GM12872 (cell line): ENCODE data around the gene GNB2.

ENCODE experiments used
- CTCF ChIP-seq: IDR thresholded peaks from 3 replicates; pipeline ENCODE4 v1.5.1; 2011; ENCODE audit warnings: low read depth, mild to moderate bottlenecking, low read length, moderate library complexity; ENCODE audit not compliant: insufficient read depth

The GNB2 gene

GRCh38 chr7:100720279-100720670 is 46.7 kb downstream of the GNB2 start, which contains the start of gene EPO:
Gene EPO, plus strand, starts transcription at chr7:100720468. Its CDS starts 513 bp downstream, at chr7:100720981.
- TF ChIP-seq CTCF, result no peak

DNA sequence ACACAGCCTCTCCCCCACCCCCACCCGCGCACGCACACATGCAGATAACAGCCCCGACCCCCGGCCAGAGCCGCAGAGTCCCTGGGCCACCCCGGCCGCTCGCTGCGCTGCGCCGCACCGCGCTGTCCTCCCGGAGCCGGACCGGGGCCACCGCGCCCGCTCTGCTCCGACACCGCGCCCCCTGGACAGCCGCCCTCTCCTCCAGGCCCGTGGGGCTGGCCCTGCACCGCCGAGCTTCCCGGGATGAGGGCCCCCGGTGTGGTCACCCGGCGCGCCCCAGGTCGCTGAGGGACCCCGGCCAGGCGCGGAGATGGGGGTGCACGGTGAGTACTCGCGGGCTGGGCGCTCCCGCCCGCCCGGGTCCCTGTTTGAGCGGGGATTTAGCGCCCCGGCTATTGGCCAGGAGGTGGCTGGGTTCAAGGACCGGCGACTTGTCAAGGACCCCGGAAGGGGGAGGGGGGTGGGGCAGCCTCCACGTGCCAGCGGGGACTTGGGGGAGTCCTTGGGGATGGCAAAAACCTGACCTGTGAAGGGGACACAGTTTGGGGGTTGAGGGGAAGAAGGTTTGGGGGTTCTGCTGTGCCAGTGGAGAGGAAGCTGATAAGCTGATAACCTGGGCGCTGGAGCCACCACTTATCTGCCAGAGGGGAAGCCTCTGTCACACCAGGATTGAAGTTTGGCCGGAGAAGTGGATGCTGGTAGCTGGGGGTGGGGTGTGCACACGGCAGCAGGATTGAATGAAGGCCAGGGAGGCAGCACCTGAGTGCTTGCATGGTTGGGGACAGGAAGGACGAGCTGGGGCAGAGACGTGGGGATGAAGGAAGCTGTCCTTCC is 47.3 kb downstream of the GNB2 start:
- TF ChIP-seq CTCF, result no peak

DNA sequence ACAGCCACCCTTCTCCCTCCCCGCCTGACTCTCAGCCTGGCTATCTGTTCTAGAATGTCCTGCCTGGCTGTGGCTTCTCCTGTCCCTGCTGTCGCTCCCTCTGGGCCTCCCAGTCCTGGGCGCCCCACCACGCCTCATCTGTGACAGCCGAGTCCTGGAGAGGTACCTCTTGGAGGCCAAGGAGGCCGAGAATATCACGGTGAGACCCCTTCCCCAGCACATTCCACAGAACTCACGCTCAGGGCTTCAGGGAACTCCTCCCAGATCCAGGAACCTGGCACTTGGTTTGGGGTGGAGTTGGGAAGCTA is 47.9 kb downstream of the GNB2 start:
- no peak for TF ChIP-seq CTCF

DNA sequence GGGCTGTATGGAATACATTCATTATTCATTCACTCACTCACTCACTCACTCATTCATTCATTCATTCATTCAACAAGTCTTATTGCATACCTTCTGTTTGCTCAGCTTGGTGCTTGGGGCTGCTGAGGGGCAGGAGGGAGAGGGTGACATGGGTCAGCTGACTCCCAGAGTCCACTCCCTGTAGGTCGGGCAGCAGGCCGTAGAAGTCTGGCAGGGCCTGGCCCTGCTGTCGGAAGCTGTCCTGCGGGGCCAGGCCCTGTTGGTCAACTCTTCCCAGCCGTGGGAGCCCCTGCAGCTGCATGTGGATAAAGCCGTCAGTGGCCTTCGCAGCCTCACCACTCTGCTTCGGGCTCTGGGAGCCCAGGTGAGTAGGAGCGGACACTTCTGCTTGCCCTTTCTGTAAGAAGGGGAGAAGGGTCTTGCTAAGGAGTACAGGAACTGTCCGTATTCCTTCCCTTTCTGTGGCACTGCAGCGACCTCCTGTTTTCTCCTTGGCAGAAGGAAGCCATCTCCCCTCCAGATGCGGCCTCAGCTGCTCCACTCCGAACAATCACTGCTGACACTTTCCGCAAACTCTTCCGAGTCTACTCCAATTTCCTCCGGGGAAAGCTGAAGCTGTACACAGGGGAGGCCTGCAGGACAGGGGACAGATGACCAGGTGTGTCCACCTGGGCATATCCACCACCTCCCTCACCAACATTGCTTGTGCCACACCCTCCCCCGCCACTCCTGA is 49.1 kb downstream of the GNB2 start:
- no peak for TF ChIP-seq CTCF

- TF ChIP-seq CTCF, result no peak
These were observed 50.3 kb downstream of the GNB2 start for GRCh38 chr7:100723732-100724275.

GRCh38 chr7:100726996-100727761 is 53.6 kb downstream of the GNB2 start:
- TF ChIP-seq CTCF, result no peak

GRCh38 chr7:100728196-100728595 is 54.7 kb downstream of the GNB2 start:
- TF ChIP-seq CTCF, result no peak
